Retinal pigment epithelial cell (primary cell): ENCODE results near the gene HPN.
"Not testable (repeated sequence)": the region's sequence is repeated elsewhere in the genome, so short reads cannot be mapped to it uniquely, and the experiment has no call there.

Source experiments
- DNase-seq: peaks from one replicate; pipeline ENCODE4 v3.0.0-alpha.2; 2010; ENCODE audit warnings: low read depth
- H3K4me3 ChIP-seq: 2 replicates; pipeline ENCODE4 v1.5.1; 2011; ENCODE audit warnings: mild to moderate bottlenecking, low read length, control low read depth, moderate library complexity
- CTCF ChIP-seq: conservative IDR thresholded peaks from 2 replicates; pipeline ENCODE4 v1.5.1; 2011; ENCODE audit warnings: low read depth, low read length, control low read depth, inconsistent platforms

The HPN gene

GRCh38 chr19:35023428-35023827, 18.1 kb upstream of the HPN start:
- TF ChIP-seq CTCF: no peak
- no peak for DNase-seq
- H3K4me3 ChIP-seq: no peak overlapping the region

GRCh38 chr19:35024095-35024494, 17.4 kb upstream of the HPN start:
- no peak for TF ChIP-seq CTCF
- no peak overlapping the region for H3K4me3 ChIP-seq
- no peak for DNase-seq

GRCh38 chr19:35025969-35026368, 15.6 kb upstream of the HPN start:
- H3K4me3 ChIP-seq: no peak overlapping the region
- no peak for DNase-seq
- no peak for TF ChIP-seq CTCF

- H3K4me3 ChIP-seq: no peak overlapping the region
- no peak for DNase-seq
Observed at GRCh38 chr19:35026418-35026817, 15.1 kb upstream of the HPN start.

GRCh38 chr19:35027009-35027408, 14.5 kb upstream of the HPN start:
- no peak for TF ChIP-seq CTCF
- no peak for DNase-seq
- no peak overlapping the region for H3K4me3 ChIP-seq

More at GRCh38 chr19:35026418-35026817, 15.1 kb upstream of the HPN start:
- TF ChIP-seq CTCF: no peak

GRCh38 chr19:35027851-35028599, 13.5 kb upstream of the HPN start:
- H3K4me3 ChIP-seq: no peak overlapping the region
- no peak for DNase-seq
- no peak for TF ChIP-seq CTCF

GRCh38 chr19:35028600-35028885, 13.0 kb upstream of the HPN start:
- not testable (repeated sequence) for DNase-seq, H3K4me3 ChIP-seq

GRCh38 chr19:35029275-35029736, 12.2 kb upstream of the HPN start:
- H3K4me3 ChIP-seq, DNase-seq: not testable (repeated sequence)
